COR-L47 (cell line): ENCODE measurements around the gene NHLRC4.

Source experiments
- DNase-seq: peaks from one replicate; lab custom pipeline; 2025; lab: John Stamatoyannopoulos, UW

The NHLRC4 gene

DNA sequence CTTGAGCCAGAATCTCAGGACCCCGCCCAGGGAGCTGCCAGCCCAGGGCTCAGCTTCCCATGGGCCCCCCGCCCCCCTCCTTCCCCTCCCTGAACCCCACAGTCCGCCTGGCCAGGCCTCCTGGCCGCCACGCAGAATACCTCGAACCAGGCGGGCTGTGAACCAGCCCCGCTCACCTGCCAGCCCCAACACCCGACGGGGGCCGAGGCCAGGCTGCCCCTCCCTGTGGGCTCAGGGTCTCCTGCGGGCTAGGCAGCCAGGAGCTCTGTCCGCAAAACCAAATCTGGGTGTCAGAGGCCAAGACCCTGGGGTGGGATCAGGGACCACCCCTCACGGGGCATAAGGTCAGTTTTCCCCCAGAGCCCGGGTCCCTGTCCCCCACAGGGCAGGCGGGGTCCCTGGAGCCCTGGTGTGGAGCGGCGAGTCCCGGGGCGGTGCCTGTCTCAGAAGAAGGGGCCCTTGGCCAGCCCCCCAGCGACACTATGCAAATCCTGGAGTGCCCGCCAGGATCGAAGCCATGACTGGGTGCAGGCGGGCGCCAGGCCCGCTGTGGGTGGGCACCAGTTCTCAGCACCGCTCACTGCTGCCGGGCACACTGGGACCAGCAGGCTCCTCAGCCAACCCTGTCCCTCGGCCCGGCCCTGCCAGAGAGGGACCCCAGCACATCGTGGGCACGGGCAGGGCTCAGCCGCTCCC, 13.1 kb upstream of the NHLRC4 start:
- no peak for DNase-seq

DNA sequence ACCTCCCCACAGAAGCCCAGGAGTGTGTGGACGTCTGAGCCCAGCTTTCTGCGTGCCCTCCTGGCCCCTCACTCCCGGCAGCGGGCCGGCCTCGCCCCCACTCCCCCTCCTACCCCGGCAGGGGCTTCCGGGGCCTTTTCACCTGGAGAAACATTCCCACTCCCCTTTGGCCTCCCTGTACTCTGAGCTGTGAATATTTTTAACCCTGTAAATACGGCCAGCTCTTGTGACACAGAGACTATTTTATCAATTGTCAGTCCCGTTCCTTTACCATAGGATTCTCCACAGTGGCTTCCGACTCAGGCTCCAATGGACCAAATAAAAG, 12.5 kb upstream of the NHLRC4 start:
- no peak for DNase-seq

DNA sequence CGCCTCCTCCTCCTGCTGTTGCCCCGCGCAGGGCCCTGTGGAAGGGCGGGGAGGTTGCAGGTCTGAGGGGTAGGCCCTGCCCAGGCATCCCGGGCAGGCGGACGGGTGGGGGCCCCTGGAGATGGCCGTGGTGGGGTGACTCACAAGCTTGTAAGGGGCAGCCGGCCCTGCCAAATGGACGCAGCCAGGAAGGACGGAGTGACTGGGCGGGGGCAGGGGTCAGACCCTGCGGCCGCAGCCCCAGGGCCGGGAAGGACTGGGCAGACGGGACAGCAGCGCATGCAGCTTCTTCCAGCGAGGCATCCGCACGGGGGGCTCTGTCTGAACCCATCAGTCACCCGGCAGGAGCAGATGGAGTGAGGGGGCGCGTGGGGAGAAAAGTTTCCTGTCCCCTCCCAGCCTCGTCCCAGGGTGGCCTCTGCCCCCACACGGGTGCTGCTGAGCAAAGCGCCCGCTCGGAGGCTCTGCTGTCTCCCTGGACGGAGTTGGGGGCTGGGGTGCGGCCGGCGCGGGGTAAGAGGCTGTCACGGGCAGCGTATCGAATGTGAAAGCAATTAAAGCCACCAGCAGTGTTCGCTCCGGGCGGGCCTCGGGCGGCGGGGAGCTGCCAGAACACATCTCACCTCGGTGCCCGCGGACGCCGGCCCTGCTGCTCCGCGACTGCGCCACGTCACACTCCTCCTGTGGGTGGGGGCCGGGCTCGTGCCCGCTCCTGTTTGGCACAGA, 12.0 kb upstream of the NHLRC4 start:
- DNase-seq, result no peak

DNA sequence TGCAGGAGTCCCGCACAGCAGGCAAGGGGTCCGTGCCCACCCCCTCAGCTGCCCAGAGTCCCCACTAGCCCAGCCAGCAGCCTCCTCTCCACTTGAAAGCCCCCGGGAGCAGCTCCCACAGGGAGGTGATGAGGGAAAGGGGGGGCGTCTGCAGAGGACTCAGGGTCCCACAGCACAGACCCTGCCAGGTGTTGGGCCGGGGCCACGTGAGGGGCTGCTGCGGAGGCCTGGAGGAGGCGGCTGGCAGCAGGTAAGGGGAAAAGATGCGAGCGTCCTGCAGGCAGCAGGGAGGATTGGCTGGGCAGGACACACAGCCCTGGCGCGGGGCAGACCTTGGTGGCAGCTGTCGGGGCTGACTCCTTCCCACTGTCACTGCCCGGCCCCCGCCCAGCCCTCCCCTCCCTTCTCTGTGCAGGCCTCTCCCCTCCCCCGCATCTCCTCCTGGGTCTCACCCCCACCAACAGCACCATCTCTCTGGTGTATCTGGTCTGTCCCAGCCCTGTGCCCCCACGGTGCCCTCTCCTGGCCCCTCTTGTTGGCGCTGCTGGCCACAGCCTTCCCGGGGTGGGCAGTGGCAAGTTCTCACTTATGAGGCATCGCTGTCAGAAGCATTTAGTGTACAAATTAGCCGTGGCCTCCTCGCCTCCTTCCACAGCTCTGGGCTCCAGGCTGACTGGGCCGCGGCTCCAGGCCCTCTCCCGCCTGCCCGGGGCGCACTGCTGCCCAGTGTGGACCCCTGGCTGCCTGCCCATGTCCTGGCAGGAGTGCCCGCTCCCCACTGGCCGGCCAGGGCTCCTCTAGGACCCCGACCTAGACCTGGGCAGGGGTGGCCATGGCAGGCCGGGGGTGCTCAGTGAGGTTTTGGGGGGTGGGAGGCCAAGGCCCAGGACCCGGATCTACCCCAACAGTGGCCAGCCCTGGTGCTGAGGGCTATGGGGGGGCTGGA, 11.0 kb upstream of the NHLRC4 start:
- no peak for DNase-seq

DNA sequence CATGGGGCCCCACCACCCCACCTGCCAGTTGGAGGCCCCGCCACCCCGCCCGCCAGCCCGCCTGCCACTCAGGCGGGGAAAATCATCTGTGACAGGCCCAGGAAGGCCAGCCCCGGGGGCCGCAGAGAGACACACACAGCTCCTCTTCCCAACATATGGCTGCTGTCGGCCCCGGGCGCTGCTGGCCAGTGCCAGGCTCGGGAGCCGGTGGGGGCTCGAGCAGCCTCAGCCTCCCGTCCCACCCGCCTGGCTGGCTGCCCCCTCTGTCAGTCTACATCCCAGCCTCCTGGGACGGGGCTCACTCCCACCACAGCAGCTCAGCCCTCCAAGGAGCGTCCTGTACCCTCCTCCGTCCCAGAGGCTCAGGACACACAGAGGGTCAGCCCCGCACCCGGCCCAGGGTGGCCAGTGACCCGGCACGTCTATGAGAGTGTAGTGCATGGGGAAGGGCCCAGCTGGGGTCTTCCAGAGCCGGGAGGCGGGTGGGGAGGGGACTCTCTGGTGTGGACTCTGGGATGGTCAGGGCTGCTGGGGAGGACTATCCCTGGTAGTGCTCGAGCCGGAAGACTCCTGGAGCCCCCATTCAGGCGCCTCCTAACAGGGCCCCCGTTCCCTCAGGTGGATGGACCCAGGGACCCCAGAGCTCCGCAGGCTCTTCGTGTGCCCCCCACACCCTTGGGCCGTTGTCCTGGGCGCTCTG, 10.2 kb upstream of the NHLRC4 start:
- DNase-seq, result no peak

DNA sequence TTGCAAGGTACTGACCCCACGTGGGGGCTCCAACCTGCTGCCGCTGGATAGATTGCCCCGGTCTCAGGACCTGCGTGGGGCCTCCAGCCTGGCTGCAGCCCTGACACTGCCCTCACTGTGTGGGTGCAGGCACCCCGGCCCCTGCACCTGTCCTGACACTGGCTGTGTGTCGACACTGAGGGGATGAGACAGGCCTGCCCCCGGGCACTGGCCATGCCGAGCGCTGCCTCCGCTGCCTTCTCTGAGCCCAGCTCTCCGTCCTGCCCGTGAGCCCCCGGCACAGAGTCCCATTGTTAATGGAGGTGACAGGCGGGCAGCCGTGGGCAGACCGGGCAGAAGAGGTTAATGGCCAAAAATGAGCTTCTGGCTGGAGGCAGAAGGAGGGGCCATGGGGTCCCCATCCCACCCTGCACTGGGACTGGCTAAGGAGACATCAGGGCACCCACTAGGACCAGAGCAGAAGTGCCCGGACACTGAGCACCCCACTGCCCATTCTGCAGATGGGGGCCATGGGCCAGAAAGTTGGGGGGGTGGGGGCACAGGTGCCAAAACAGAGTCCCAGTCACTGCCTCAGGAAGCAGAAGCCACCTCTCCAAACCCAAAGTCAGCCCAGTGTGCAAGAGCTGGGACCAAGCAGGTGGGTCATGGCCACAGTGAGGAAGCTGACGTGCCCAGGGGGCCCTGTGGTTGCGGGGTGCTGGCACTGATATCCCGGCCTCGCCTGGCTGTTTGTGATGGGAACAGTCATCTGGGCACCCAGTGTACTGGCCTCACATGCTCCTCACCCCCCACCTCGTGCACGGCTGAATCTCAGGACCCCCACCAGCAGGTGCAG, 9.1 kb upstream of the NHLRC4 start:
- no peak for DNase-seq

DNA sequence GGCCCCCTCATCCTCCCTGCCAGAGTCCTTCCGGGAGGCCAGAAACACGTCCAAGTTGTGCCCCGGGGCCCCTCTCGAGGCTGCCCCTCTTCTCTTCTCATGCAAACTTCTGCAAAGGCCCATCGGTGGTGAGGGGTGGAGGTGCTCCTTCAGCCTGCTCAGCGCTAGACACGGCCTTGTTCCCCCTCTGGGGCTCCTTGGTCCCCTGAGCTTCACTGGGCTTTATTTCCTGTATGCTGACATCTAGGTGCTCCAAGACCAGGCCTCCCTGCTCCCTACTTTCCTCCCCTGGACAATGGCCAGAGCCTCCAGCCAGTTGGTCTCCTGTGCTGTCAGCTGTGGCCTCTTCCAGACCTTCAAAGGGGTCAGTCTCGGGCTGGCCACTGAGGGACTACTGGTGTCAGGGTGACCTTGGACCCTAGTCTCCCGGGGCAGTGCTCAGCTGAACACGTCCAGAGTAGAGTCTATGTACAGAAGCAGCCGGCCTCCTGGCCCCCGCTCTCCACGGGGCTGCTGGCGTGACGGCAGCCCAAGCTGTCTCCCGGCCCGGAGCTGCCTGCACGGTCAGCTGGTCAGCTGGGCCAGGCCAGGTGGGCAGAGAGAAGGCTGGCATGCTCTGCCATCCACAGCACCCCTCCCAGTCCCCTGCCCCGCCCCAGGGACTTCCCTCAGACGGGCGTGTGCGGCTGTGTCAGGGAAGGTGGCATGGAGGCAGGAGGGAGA, 8.3 kb upstream of the NHLRC4 start:
- no peak for DNase-seq

DNA sequence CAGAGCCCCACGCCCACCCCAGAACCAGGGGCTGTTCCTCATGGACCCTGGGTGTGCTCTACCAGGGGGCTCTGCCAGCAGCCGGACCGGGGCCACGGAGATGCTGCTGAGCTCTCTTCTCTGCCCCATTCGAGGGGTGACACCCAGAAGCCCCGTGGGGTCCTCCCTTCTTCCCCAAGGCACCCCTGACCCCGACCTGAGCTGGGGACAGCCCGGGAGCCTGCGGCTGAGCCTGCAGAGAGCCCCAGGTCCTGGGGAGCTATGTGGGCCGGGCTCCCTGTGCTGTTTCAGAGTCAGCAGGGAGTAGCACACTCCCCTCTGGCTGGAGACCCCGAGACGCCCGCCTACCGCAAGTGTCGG, 7.8 kb upstream of the NHLRC4 start:
- DNase-seq, result no peak

DNA sequence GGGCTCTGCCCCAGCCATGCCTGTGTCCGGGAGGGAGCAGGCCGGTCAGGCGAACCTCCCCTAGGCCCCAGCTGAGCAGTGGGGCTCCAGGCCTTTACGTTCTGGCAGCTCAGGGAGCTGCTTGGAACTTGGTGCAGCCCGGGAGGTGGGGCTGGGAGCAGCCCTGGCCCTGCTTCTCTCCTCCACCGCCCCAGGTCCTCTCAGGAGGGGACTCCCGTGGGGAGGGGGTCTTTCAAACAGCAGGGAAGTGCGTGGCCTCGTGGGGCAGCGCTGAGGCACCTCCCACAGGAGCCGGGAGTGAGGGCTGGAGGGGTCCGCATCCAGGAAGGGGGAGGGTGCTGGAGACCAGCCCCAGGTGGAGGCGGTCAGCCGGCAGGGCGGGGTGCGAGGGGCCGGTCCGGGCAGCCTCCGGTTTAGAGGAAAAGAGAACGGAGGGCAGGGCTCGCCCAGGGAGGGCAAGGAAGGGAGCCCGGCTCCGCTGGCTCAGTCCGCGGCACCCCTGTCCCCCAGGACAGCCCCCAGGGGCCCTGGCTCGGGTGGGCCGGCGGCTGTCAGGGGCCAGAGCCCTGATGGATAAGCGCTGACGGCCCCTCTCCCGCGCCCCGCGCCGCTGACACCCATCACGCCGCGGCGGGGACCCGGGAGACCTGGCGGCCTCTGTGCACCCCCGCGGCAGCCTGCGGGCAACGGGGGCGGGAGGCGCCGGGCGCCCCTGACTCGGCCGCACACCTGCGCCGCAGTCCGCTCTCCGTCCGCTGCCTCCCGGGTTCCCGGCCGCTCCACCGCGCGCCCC, 7.2 kb upstream of the NHLRC4 start:
- no peak for DNase-seq

DNA sequence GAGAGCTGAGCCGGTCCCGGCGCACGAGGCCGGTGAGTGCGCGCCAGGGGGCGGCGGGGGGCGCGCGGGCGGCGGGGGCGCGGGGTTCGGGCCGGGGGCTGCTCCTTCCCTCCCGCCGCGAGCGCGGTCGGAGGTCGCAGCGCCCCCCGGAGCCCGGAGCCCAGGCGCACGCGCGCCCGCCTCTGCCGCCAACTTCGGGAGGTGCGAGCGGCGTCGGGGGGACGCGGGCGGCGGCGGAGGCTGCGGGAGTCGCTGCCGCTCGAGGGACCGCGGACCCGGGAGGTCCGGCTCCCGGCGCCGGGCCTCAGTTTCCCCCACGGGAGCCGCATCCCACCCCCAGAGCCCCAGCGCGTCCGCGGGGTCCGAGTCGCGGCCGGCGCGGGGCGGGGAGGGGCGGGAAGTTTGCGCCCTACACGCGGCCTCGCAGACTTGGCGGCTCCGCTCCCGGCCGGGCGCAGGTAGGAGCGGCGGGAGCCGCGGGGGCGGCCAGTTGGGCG, 6.6 kb upstream of the NHLRC4 start, which contains the start of gene PRR35:
Gene PRR35, plus strand, starts transcription at position 191 of the 497 bp plus-strand sequence. CDS start 2,901 bp downstream, outside the sequence.
- no peak for DNase-seq

DNA sequence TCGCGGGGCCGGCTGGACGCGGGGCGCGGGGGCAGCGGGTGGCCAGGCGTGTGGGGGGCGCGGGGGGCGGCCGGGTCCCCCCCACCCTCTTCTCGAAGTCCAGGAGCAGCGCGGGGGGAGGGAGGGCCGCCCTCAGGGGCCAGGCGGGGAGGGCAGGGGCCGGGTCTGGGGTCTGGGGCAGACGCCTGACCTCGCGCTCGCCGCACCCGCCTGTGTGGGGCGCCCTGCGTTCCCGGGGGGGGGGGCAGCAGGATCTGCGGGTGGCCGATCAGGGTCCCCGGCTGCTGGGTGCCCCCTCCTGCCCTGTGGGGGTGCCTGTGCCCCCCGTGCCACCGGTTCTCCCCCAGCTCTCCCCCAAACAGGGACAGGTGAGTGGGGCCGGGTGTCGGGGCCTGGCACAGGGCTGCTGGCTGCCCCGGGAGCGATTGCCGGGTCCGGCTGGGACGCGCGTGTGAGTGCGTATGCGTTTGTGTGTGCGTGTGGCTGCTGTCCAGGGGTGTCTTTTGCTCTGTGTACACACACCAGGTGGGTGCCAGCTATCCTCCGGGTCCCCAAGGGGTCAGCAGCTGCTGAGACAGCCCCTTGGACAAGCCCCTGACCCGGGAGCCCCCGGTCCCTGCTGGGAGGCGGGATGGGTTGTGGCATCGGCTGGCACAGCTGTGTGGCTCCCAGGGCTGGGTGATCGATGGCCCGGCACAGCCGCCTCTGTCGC, 5.9 kb upstream of the NHLRC4 start:
- no peak for DNase-seq

DNA sequence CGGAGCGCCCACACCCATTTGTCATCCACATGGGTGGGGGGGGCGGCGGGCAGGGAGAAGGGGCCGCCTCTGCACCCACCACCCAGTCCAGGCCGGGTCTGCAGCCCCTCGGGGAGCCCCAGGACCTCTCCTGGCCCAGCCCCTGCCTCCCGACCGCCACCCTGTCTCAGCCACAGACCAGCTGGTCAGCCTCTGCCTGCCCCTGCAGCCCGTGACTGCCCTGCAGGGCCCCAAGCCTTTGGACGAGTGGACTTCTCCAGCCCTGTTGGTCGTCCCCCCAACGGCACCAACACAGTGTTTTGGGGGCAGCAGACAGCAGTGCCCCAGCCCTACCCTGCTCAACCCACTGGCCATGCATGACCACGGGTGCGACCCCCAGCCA, 5.4 kb upstream of the NHLRC4 start:
- DNase-seq, result no peak

DNA sequence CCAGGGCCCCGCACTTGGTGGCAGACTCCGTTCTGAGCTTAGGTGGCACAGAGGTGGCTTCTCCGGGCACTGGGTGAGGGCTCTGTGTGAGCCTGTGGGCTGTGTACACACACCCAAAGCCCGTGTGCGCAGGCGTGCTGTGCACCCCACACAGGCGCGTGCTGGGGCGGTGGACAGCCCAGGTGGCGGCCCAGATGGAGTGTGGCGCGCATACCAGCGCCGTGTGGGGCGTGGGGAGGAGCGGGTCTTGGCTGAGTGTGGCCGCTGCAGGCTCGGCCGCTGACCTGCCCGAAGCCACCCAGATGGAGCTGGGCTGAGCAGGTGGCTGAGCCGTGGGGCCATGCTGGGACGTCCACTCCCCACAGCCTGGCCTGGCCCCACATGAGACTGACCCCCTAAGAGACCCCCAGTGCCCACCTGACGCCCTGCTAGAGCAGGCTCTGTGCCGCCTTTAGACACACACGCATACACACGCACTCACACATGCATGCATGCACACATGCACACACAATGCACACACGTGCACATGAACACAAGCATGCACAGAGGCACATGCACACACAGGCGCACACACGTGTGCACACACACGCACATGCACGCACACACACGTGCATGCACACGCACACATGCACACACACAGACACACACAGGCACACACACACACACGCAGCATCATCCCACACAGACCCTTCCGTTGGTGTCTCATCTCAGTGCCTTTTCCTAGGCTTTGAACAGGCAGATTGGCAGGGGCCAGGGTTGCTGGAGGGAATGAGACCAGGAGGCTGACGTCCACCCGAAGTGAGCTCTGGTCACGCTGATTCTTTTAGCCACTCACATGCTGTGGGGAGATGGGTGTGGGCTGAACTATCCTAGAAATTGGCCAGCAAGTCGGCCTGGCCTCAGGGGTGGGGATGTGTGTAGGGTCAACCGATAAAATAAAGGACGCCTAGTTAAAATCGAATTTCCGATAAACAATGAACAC, 4.6 kb upstream of the NHLRC4 start:
- no peak for DNase-seq

DNA sequence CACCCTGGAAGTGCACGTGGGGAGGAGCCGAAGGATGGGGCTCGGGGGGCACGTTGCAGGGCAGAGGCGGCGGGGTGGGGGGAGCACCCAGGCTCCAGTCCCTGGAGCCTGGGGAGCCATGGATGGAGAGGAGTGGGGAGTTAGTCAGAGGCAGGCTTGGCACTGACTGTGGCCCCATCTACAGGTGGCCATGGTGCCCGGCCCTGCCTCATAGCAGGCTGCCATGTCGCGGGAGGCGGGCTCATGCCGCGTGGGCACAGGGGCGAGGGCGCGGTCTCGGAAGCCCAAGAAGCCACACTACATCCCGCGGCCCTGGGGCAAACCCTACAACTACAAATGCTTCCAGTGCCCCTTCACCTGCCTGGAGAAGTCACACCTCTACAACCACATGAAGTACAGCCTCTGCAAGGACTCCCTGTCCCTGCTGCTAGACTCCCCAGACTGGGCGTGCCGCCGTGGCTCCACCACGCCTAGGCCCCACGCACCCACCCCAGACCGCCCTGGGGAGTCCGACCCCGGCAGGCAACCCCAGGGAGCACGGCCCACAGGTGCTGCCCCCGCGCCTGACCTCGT, 3.6 kb upstream of the NHLRC4 start:
- DNase-seq, result no peak

DNA sequence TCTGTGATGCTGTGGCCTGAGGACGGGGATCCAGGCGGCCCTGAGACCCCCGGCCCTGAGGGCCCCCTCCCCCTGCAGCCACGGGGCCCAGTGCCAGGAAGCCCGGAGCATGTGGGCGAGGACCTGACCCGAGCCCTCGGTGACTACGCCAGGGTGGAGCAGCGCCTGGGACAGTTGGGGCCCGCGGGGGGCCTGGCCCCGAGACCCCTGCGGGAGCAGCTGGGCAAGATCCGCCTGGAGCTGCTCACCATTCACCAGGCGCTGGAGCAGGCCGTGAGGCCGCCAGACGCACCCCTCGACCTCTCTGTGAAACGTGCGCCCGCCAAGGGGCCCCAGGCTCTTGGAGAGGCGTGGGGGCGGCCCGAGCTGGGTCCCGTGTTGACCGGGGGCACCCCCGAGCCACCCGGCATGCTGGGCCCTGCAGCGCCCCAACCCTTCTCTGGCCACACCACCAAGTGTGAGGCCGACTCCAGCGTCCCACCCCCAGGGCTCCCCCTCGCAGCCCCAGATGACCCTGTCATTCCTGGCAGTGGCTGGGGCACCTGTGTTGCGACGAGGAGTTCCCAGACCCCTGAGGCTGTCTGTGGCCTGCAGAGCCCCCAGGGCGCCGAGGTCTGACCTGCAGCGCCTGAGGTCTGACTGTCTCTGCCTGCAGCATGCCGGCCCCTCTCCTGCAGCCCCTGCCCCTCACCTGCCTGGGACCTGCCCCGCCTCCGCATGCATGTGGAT, 2.0 kb upstream of the NHLRC4 start:
- DNase-seq, result no peak

DNA sequence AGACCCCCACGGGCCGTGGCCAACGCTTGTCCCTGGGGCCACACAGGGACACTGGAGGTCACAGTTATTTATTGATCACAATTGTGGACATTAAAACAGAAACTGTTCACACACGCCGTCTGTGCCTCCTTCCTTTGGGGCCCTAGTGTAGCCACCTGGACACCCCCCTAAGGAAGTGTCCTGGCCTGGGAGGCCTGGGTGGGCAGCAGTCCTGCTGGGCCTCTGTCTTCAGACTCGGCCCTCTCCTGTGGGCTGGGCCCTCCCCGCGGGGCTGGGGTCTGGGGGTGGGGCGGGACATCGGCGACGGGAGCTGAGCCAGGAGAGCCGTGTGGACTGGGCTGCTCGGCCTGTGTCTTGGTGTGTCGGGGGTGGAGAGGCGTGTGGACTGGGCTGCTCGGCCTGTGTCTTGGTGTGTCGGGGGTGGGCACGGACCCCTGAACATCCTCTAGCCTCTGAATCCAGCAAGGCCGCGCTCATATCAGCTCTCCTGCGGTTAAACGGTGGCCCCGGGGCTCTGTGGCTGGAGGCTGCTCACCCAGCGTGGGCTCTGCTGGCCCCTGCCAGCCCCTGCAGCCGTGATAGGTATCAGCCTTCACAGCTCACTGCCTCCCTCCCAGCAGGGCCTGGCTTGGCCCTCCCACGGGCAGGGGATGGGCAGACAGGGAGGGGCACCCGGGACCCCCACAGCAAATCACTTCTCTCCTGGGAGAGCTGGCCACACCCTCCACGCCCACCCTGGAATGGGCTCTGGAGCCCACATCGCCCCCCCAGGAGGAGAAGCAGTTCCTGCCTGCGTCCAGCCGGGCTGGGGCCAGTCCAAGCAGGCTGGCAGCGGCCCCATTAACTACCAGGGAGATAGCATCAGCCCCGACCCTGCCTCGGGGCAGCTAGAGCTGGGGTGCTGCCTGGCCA, 1.1 kb upstream of the NHLRC4 start:
- no peak for DNase-seq
